Trophoblast cell (in vitro differentiated cells and primary cell): ENCODE results near the gene DPT.
A peak's percentile ranks its signal among the peaks of the same experiment; 100 is the strongest.

Experiments used
- DNase-seq, 2 donors: peaks; one replicate each; pipeline ENCODE4 v3.0.0-alpha.2; 2016
- H2AFZ ChIP-seq: 2 replicates; pipeline ENCODE4 v1.6.1; 2013; ENCODE audit warnings: low read length, moderate library complexity, mild to moderate bottlenecking; ENCODE audit not compliant: insufficient read depth, poor library complexity
- H2AK5ac ChIP-seq: 2 replicates; pipeline ENCODE4 v1.6.1; 2013; ENCODE audit warnings: mild to moderate bottlenecking, low read length
- H2BK120ac ChIP-seq: 2 replicates; pipeline ENCODE4 v1.6.1; 2013; ENCODE audit warnings: low read length, mild to moderate bottlenecking, moderate library complexity; ENCODE audit not compliant: insufficient read depth, poor library complexity
- H2BK12ac ChIP-seq: 2 replicates; pipeline ENCODE4 v1.6.1; 2013; ENCODE audit warnings: mild to moderate bottlenecking, low read length, moderate library complexity
- H2BK5ac ChIP-seq: 2 replicates; pipeline ENCODE4 v1.6.1; 2013; ENCODE audit warnings: low read length, low read depth, moderate library complexity, mild to moderate bottlenecking; ENCODE audit not compliant: poor library complexity
- H3K14ac ChIP-seq: 2 replicates; pipeline ENCODE4 v1.6.1; 2013; ENCODE audit warnings: mild to moderate bottlenecking, low read length
- H3K18ac ChIP-seq: 2 replicates; pipeline ENCODE4 v1.6.1; 2013; ENCODE audit warnings: mild to moderate bottlenecking, low read length
- H3K23ac ChIP-seq: 2 replicates; pipeline ENCODE4 v1.6.1; 2013; ENCODE audit warnings: low read length
- H3K27ac ChIP-seq: 2 replicates; pipeline ENCODE4 v1.5.1; 2013; ENCODE audit warnings: low read depth, mild to moderate bottlenecking, inconsistent platforms, low read length, moderate library complexity
- H3K27me3 ChIP-seq: 2 replicates; pipeline ENCODE4 v1.6.1; 2013; ENCODE audit warnings: inconsistent platforms, mild to moderate bottlenecking, low read length, moderate library complexity; ENCODE audit not compliant: insufficient read depth
- H3K36me3 ChIP-seq, 2 experiments: 1 replicate in 1 of 2; 2 replicates in 1 of 2; pipeline ENCODE4 v1.6.1; 2013; ENCODE audit warnings: low read length in 2 of 2, mild to moderate bottlenecking in 2 of 2, moderate library complexity in 1 of 2; ENCODE audit not compliant: insufficient read depth in 2 of 2, control insufficient read depth in 1 of 2
- H3K4ac ChIP-seq: 2 replicates; pipeline ENCODE4 v1.6.1; 2013; ENCODE audit warnings: low read depth, mild to moderate bottlenecking, low read length, moderate library complexity
- H3K4me1 ChIP-seq, 2 experiments: 1 replicate in 1 of 2; 2 replicates in 1 of 2; pipeline ENCODE4 v1.6.1; 2013; ENCODE audit warnings: low read length in 2 of 2, mild to moderate bottlenecking in 2 of 2, moderate library complexity in 1 of 2; ENCODE audit not compliant: insufficient read depth in 2 of 2, control insufficient read depth in 1 of 2
- H3K4me2 ChIP-seq: 2 replicates; pipeline ENCODE4 v1.6.1; 2013; ENCODE audit warnings: inconsistent platforms, mild to moderate bottlenecking, low read length, moderate library complexity
- H3K4me3 ChIP-seq: 2 replicates; pipeline ENCODE4 v1.5.1; 2013; ENCODE audit warnings: mild to moderate bottlenecking, low read depth, low read length, inconsistent platforms
- H3K79me1 ChIP-seq: one replicate; pipeline ENCODE4 v1.6.1; 2013; ENCODE audit warnings: low read length
- H3K79me2 ChIP-seq: 2 replicates; pipeline ENCODE4 v1.6.1; 2013; ENCODE audit warnings: low read length, mild to moderate bottlenecking; ENCODE audit not compliant: control insufficient read depth, insufficient read depth, poor library complexity
- H3K9ac ChIP-seq: 2 replicates; pipeline ENCODE4 v1.6.1; 2013; ENCODE audit warnings: mild to moderate bottlenecking, low read length
- H3K9me3 ChIP-seq: 2 replicates; pipeline ENCODE4 v1.6.1; 2013; ENCODE audit warnings: low read depth, mild to moderate bottlenecking, control low read depth, inconsistent platforms, low read length; ENCODE audit not compliant: insufficient read depth
- H4K12ac ChIP-seq: 2 replicates; pipeline ENCODE4 v1.6.1; 2013; ENCODE audit warnings: low read depth, mild to moderate bottlenecking, low read length, moderate library complexity
- H4K8ac ChIP-seq: 2 replicates; pipeline ENCODE4 v1.6.1; 2013; ENCODE audit warnings: low read depth, mild to moderate bottlenecking, low read length, moderate library complexity
- H4K91ac ChIP-seq: one replicate; pipeline ENCODE4 v1.6.1; 2013; ENCODE audit warnings: low read depth, mild to moderate bottlenecking, low read length, moderate library complexity
- WGBS: extraction: QIAGEN DNeasy Blood & Tissue Kit; methylation state at CpG from one replicate; pipeline ENCODE4 v1.1.7; 2013; ENCODE audit warnings: missing lambda C conversion rate; ENCODE audit not compliant: insufficient read length, insufficient coverage; ENCODE audit errors: extremely low coverage; 5-methylcytosine and 5-hydroxymethylcytosine counted together

Gene DPT

GRCh38 chr1:168723000-168723399 lies 6.0 kb downstream of the DPT start:
- H3K14ac ChIP-seq: no peak overlapping the region

GRCh38 chr1:168720839-168721238 lies 8.2 kb downstream of the DPT start:
- no peaks in the 10 kb centered on the region for H3K79me2 ChIP-seq
- no peak overlapping the region for H4K8ac ChIP-seq
- H2BK120ac ChIP-seq: no peak overlapping the region
- H3K4me1 ChIP-seq: peaks cover 0 to 3% of the 10 kb centered on the region in 2 experiments
- H4K12ac ChIP-seq: no peak overlapping the region
- no peak for DNase-seq
- H3K23ac ChIP-seq: no peak overlapping the region
- H2AFZ ChIP-seq: no peak overlapping the region
- no peak overlapping the region for H4K91ac ChIP-seq
- H2BK5ac ChIP-seq: no peak overlapping the region
- H3K36me3 ChIP-seq: no peaks in the 10 kb centered on the region
- no peak overlapping the region for H3K4me2 ChIP-seq
- no peak overlapping the region for H3K18ac ChIP-seq
- no peak overlapping the region for H3K14ac ChIP-seq
- no peak overlapping the region for H2BK12ac ChIP-seq
- no peaks in the 10 kb centered on the region for H3K27me3 ChIP-seq
- H3K4me3 ChIP-seq: no peak overlapping the region
- H3K4ac ChIP-seq: no peak overlapping the region
- H2AK5ac ChIP-seq: no peak overlapping the region
- no peak overlapping the region for H3K27ac ChIP-seq
- H3K79me1 ChIP-seq: no peaks in the 10 kb centered on the region
- H3K9me3 ChIP-seq: no peaks in the 10 kb centered on the region
- no peak overlapping the region for H3K9ac ChIP-seq

More at GRCh38 chr1:168723000-168723399, 6.0 kb downstream of the DPT start:
- H3K18ac ChIP-seq: no peak overlapping the region
- no peak overlapping the region for H3K9ac ChIP-seq
- H3K4me2 ChIP-seq: no peak overlapping the region
- H3K4ac ChIP-seq: no peak overlapping the region
- no peak overlapping the region for H2AFZ ChIP-seq
- peaks cover 0 to 3% of the 10 kb centered on the region in 2 experiments for H3K4me1 ChIP-seq
- H3K27ac ChIP-seq: no peak overlapping the region
- H3K4me3 ChIP-seq: no peak overlapping the region
- no peak for DNase-seq
- H3K79me2 ChIP-seq: no peaks in the 10 kb centered on the region
- no peak overlapping the region for H4K91ac ChIP-seq
- WGBS: no CpG with 5 or more reads among the region's 1 CpG
- H3K79me1 ChIP-seq: peaks cover 3% of the 10 kb centered on the region
- no peak overlapping the region for H2BK5ac ChIP-seq
- no peak overlapping the region for H4K12ac ChIP-seq
- no peak overlapping the region for H4K8ac ChIP-seq
- H3K9me3 ChIP-seq: no peaks in the 10 kb centered on the region
- H2BK120ac ChIP-seq: no peak overlapping the region
- H3K36me3 ChIP-seq: no peaks in the 10 kb centered on the region
- no peak overlapping the region for H2AK5ac ChIP-seq
- H2BK12ac ChIP-seq: peak overlapping the region; percentile 50
- H3K23ac ChIP-seq: no peak overlapping the region
- H3K27me3 ChIP-seq: no peaks in the 10 kb centered on the region

- H2BK120ac ChIP-seq: no peak overlapping the region
- H2BK12ac ChIP-seq: peak overlapping the region; percentile 67
- no peak overlapping the region for H4K12ac ChIP-seq
- no peak overlapping the region for H3K23ac ChIP-seq
- H3K9me3 ChIP-seq: no peaks in the 10 kb centered on the region
- H2AFZ ChIP-seq: no peak overlapping the region
- no peak overlapping the region for H3K27ac ChIP-seq
- H3K27me3 ChIP-seq: no peaks in the 10 kb centered on the region
- no peak overlapping the region for H3K4me3 ChIP-seq
- H4K8ac ChIP-seq: no peak overlapping the region
- no peak overlapping the region for H2BK5ac ChIP-seq
- H3K4ac ChIP-seq: no peak overlapping the region
- H3K4me1 ChIP-seq: peaks cover 0 to 3% of the 10 kb centered on the region in 2 experiments
- no peaks in the 10 kb centered on the region for H3K36me3 ChIP-seq
- H3K14ac ChIP-seq: no peak overlapping the region
- H3K79me1 ChIP-seq: no peaks in the 10 kb centered on the region
- no peak overlapping the region for H3K4me2 ChIP-seq
- no peak overlapping the region for H3K18ac ChIP-seq
- H4K91ac ChIP-seq: no peak overlapping the region
- DNase-seq: peak; percentile 65 to 86
- H3K9ac ChIP-seq: no peak overlapping the region
- no peak overlapping the region for H2AK5ac ChIP-seq
- no CpG with 5 or more reads among the region's 5 CpGs for WGBS
- no peaks in the 10 kb centered on the region for H3K79me2 ChIP-seq
These were observed 9.5 kb downstream of the DPT start for GRCh38 chr1:168719306-168720111.

- Histone ChIP-seq H3K4me3 (no peak overlapping the region), H3K18ac (no peak overlapping the region), H3K9ac (no peak overlapping the region), H3K4me1 (peaks cover 0 to 3% of the 10 kb centered on the region in 2 experiments), H3K36me3 (no peaks in the 10 kb centered on the region), H3K27me3 (no peaks in the 10 kb centered on the region), H2AFZ (no peak overlapping the region), H3K4ac (no peak overlapping the region), H4K91ac (peak overlapping the region; percentile 51), H2AK5ac (peak overlapping the region; percentile 41), H3K9me3 (no peaks in the 10 kb centered on the region), H2BK12ac (peak overlapping the region; percentile 37), H3K79me1 (no peaks in the 10 kb centered on the region), H2BK120ac (no peak overlapping the region), H4K12ac (no peak overlapping the region), H3K14ac (no peak overlapping the region), H3K4me2 (no peak overlapping the region), H3K23ac (no peak overlapping the region), H3K79me2 (no peaks in the 10 kb centered on the region), H2BK5ac (peak overlapping the region; percentile 9), H3K27ac (no peak overlapping the region), H4K8ac (no peak overlapping the region)
- WGBS: no CpG with 5 or more reads among the region's 10 CpGs
- DNase-seq: peak; percentile 86 to 93
These were observed 10.8 kb downstream of the DPT start for GRCh38 chr1:168717906-168718891.
